WI38 (cell line): ENCODE data around the gene SLC17A3.

Experiments used
- H3K4me3 ChIP-seq: 2 replicates; pipeline ENCODE4 v1.5.1; 2011; ENCODE audit warnings: low read depth, mild to moderate bottlenecking, control low read depth, low read length
- TF ChIP-seq, protein P1 (sequence below): IDR thresholded peaks from 2 replicates; pipeline ENCODE4 v1.5.1; 2012; ENCODE audit warnings: low read depth, mild to moderate bottlenecking, control low read depth, low read length

SLC17A3 gene

DNA sequence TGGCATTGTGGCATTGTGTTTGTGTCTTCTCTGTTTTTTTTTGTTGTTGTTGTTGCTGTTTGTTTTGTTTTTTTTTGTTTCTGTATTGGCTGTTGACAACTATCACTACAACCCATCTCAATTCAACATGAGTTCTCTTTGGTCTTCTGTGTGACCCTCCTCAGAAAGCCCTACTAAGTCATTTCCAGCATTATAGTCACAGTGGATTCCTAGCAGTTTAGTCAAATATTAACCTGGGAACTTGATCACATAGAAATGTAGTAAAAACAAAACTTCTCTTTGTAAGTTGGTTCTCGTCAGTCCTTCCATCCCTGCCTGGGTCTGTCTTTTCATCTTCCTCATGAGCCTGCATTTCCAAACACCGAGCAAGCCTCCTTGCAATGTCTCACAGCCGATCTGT is 39.7 kb upstream of the SLC17A3 start:
- no peak overlapping the region for H3K4me3 ChIP-seq
- TF ChIP-seq, protein P1, sequence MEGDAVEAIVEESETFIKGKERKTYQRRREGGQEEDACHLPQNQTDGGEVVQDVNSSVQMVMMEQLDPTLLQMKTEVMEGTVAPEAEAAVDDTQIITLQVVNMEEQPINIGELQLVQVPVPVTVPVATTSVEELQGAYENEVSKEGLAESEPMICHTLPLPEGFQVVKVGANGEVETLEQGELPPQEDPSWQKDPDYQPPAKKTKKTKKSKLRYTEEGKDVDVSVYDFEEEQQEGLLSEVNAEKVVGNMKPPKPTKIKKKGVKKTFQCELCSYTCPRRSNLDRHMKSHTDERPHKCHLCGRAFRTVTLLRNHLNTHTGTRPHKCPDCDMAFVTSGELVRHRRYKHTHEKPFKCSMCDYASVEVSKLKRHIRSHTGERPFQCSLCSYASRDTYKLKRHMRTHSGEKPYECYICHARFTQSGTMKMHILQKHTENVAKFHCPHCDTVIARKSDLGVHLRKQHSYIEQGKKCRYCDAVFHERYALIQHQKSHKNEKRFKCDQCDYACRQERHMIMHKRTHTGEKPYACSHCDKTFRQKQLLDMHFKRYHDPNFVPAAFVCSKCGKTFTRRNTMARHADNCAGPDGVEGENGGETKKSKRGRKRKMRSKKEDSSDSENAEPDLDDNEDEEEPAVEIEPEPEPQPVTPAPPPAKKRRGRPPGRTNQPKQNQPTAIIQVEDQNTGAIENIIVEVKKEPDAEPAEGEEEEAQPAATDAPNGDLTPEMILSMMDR = no peak

DNA sequence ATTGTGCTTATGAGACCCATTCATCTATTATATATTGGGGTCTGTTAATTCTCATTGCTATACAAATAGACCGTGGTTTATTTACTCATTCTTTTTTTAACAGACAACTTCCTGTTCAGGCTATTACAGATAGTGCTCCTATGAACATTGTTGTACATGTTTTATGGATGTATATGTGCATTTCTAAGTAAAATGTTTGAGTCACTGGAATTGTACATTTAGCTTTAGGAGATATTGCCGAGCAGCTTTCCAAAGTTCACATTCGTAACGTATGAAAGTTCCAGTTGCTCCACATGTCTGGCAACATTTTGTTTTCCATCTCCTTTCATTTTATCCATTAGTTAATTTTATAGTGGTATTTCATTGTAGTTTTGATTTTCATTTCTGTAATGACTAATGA is 37.3 kb upstream of the SLC17A3 start:
- TF ChIP-seq, protein P1 = no peak
- H3K4me3 ChIP-seq = no peak overlapping the region

DNA sequence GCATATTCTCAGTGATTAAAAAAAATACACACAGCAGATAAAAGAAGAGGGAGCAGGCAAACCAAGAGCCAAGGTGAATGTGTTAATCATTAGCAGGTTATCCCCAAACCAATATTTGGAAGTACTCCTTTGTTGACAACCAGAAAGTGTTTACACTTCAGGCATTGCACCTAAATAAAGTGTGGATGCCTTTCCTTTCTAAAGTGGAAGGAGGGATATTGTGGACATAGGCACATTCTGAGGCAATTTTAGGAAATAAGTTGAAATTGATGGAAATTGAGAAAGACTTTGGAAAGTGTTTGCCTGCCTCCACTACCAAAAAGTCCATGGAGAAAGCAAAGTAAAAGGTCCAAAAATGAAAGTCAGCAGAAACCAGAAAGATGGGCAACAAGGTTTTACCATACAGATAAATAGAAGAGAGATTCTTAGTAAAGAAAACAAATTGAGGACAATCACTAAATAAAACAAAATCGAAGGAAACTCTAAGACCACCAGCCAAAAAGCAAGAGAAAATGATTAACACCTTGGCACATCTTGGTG is 33.5 kb upstream of the SLC17A3 start:
- no peak overlapping the region for H3K4me3 ChIP-seq
- TF ChIP-seq, protein P1 = no peak

DNA sequence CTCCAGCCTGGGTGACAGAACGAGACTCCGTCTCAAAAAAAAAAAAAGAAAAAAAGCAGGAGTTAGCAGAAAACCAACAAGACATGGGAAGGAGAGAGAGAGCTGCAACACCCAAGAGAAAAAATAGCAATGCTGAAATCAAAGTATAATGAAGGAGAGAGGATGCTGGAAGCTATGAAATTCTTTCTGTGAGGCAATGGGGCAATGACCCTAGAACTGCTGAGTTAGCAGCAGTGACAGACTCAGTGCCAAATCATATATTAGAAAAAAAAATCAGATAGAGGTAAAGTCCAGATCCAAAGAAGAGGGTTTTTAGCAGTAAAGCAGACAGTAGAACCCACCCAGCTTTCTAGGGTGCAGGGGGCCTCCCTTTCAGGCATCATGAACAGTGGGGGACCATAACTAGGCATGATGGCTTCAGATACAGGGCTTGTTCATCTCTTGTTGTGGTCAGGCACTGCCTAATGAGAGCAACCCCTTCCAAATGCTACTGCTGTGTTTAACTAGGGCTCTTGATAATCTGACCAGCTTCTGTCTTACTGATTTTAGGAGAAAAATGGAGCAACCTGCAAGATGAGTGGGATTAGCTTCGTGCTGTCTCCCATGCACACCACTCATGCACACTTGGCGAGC is 29.5 kb upstream of the SLC17A3 start:
- TF ChIP-seq, protein P1 = no peak
- no peak overlapping the region for H3K4me3 ChIP-seq

DNA sequence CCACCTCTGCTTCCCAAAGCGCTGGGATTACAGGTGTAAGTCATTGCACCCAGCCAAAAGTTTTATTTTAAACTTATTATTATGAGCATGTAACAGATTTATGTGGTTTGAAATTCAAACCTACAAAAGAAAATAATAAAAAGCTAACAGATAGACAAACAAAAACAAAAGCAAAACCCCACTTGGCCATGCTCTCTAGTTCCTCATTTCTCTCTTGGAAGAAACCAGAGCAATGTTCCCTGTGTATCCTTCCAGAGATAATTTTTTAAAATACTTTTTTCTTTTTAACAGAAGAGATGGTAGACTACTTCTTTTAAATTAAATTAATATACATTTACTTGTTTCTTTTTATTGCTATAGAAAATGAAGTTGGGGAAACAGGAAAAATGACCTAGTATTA is 28.0 kb upstream of the SLC17A3 start:
- H3K4me3 ChIP-seq = no peak overlapping the region
- TF ChIP-seq, protein P1 = no peak

DNA sequence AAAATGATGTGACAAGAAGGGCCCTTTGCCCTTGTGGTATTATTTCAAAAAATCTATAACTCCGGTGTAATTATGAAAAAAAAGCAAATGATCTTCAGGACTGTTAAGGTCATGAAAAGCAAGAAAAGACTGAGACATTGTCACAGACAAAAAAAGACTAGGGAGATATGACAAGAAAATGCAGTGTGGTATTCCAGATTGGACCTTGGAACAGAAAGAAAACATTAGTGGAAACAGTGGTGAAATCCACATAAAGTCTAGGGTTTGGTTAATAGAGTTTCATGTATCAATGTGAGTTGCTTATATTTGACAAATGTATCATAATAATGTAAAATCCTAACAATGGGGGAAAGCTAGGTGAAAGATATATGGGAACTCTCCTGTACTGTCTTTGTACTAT is 26.8 kb upstream of the SLC17A3 start:
- H3K4me3 ChIP-seq = no peak overlapping the region
- TF ChIP-seq, protein P1 = no peak

DNA sequence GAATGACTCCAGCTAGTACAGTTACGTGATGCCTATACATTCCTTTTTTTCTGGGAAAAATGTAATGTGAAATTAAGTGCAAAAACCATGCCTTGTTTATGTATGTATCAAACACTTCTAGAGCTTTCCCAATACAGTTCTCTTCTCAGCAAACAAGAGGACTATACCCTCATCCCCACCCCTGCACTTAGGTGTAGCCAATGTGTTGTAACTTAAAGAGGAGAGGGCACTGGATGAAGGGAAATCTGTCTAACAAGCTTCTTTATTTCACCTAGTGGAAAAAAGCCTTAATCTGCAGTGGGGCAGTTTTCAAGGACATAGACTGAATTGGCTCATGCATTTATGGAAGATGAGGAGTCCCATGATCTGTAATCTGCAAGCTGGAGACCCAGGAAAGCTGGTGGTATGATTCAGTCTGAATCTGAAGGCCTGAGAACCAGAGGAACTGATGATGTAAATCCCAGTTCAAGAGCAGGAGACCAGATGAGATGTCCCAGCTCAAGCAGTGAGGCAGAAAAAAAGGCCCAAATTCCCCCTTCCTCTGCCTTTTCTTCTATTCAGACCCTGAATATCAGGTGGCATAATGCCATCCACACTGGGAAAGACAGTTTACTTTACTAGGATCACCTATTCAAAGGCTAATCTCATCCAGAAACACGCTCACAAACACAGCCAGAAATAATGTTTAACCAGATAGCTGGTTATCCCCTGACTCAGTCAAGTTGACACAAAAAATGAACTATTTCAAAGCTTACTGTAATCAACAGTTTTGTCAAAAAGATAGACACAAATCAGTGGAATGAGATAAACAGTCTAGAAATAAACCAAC is 25.8 kb upstream of the SLC17A3 start:
- TF ChIP-seq, protein P1 = no peak
- H3K4me3 ChIP-seq = no peak overlapping the region
